GM15510 (cell line): ENCODE results near the gene SEC14L1.

Experiments used
- POLR2A ChIP-seq: IDR thresholded peaks from 3 replicates; pipeline ENCODE4 v1.6.1; 2011; ENCODE audit warnings: borderline replicate concordance; ENCODE audit not compliant: insufficient read length; ENCODE audit errors: extremely low read depth

The SEC14L1 gene

DNA sequence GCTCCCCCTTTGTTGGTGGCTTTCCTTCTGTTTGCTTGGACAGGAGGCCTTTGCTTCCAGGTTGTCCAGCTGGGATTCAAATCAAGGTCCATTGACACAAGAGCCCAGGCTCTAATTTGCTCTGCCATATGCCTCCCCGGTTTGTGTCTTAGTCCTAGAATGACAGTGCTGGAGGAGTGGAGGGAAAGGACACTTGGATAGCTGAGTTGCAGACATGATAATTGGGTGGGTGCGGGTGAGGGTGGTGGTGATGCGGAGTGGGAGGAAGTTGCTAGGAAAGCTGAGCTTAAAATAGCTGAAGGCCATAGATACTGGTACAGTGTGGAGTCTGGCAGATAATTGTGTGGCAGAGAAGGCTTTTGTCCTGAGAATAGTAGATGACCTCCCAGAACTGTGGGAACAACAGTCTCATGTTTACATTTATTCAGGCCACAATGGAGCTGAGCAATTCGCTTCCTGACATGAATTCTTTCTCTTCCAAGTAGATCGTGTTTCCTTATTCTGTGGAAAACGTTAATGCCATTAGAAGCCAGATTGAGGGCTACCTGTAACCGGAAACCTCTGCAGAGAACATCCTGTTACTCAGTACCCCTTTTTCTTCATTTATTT lies 23.8 kb downstream of the SEC14L1 start:
- no peak for TF ChIP-seq POLR2A

DNA sequence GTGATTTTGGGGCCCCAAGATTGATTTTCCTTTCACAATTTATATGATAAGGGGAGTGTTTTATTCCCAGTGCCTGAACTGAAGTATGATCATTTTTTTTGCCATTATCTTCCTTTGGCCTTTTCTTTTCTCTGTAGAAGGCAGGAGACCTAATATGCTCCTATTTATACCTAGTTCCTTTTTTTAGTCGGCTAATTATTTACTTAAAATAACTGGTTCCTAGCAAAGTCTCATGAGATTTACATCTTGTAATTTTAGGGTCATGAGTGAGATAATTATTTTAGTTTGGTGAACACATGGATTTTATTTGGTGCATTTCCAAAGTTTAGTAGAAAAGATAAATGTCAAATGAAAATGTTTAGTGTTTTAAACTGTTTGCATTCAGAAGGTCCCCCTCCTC lies 24.8 kb downstream of the SEC14L1 start:
- TF ChIP-seq POLR2A: no peak

DNA sequence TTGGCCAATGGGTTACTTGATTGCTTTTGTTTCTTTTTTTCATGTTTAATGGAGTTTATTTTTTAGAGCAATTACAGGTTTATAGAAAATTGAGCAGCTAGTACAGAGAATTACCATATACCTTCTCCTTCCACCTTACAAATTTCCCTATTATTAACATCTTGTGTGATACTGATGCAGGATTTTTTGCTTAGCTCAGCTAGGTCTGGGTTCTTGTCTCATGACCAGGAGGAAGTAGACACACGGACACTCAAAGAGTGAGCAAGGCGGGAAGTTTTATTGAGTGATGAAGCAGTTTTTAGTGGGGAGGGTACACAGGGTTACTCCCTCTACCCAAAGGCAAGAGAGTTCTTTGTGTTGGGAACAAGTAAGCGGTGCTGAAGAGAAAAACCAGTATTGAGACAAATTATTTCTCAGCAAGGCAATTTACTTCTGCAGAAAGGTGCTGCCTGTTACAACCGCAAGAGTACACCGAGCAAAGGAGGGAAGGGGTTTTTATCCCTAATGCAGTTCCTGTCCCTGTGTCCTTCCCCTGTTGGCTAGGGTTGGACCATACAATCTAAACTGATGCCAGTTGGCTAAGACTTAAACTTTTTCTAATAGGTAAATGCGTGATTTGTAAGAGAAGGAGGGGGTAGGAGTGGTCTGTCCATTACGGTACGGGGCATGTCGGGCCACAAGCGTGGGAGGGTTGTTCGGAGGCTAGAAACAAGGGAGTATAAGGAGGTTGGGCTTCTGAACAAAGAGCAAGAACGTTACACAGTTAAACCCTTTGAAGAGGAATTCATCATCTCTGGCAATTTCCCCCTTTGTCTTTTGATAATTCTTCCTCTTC lies 26.9 kb downstream of the SEC14L1 start:
- TF ChIP-seq POLR2A: no peak

DNA sequence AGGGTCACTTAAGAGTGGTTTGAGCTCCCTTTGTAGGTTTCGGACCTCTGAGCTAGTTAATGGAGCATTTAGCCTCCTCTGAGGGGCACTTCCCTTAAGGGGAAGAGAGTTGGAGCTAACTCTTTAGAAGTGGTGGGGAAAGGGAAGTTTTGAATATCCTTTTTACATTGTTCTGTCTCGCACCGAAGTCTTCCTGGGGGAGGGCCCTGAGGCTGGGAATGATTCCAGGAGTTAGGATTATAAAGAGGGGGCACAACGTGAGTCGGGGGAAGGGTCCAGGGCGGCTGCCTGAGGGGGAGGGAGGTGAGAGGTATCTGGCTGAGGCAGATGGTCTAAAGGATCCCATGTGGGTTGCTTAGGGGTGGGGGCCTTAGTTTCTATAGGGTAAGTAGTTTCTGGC lies 32.3 kb downstream of the SEC14L1 start:
- no peak for TF ChIP-seq POLR2A

DNA sequence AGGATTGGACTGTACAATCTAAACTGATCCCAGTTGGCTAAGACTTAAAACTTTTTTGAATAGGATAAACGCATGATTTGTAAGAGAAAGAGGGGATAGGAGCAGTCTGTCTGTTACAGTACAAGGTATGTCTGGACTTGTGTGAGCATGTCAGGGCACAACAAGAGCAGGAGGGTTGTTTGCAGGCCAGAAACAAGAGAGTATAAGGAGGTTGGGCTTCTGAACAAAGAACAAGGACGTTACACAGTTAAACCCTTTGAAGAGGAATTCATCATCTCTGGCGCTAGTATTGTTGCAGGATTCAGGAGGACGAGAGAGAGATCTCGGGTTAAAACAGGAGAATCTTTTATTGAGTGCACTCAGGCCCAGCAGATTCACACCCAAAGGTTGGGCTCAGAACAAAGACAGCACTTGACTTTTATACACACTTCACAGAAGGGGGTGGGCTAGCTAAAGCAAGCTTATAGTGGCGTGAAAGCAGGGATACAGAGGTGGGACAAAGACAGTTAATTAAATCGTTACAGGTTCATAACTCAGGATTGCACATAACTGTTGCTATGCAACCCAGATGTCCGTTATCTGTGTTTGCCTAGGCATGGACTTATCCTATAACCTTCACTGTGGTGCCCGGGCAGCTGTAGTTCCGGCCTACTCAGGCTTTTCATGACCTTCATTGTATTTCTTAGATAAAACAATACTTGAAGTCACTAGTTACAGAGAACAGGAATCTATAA lies 34.3 kb downstream of the SEC14L1 start:
- no peak for TF ChIP-seq POLR2A

DNA sequence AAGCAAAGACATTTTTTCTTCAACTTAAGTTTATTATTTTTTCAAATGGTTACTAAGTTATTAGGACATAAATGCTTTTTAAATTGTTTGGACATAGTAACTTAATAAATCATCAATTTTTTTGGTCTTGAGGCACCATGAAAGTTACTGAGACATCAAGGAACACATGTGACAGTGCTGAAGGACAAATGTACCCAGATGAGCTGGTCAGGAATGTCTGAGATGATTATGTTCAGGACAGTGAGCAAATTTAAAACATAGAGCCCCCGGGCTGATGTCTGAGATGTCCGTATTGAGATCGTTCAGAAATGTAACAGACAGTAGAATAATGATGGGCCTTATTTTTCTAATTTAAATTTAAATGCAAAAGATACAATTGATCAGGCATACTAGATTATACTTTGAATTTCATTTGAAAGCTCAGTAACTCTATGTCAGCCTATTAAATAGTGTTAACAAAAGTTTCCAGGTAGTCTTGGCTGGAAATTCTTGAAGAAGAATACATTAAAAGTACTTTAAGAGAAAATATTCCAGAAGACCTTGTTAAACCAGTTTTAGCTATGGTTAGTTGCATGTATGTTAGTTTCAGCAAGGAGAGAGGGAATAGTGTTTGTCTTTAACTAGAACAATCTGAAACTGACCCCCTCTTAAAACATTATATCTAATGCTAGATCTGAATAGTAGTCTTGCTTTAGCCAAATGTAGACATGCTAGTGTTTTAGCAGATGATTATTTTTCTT lies 36.4 kb downstream of the SEC14L1 start:
- no peak for TF ChIP-seq POLR2A

DNA sequence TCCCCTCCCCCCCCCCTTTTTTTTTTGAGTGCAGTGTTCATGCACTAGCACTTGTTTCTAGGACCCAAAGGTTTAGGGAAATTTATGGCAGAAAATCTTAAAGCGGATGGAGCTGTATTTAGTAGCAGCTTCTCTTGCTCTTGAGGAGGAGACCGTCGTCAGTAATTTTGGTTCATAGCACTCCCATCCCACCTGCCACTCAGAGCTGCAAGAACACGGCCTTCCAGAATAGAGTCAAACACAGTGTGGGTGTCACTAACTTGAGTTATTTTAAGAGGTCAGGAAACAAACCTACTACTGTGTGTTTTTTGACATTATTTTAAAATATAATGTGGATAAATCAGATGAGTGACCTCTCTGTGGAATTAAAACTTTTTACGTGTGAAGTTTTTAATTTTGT lies 37.3 kb downstream of the SEC14L1 start:
- TF ChIP-seq POLR2A: no peak

DNA sequence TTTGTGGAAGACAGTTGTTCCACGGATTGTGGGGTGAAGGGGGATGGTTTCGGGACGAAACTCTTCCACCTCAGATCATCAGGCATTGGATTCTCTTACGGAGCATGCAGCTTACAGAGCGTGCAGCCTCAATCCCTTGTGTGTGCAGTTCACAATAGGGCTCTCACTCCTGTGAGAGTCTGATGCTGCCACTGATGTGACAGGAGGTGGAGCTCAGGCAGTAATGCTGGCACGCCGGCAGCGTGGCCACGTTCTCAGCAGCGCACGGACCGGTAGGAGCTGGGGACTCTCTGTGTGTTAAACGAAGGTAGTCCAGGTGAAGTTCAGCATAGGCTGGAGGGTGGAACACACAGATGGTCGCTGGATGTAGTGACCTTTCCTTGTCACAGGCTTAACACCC lies 37.8 kb downstream of the SEC14L1 start:
- TF ChIP-seq POLR2A: no peak

DNA sequence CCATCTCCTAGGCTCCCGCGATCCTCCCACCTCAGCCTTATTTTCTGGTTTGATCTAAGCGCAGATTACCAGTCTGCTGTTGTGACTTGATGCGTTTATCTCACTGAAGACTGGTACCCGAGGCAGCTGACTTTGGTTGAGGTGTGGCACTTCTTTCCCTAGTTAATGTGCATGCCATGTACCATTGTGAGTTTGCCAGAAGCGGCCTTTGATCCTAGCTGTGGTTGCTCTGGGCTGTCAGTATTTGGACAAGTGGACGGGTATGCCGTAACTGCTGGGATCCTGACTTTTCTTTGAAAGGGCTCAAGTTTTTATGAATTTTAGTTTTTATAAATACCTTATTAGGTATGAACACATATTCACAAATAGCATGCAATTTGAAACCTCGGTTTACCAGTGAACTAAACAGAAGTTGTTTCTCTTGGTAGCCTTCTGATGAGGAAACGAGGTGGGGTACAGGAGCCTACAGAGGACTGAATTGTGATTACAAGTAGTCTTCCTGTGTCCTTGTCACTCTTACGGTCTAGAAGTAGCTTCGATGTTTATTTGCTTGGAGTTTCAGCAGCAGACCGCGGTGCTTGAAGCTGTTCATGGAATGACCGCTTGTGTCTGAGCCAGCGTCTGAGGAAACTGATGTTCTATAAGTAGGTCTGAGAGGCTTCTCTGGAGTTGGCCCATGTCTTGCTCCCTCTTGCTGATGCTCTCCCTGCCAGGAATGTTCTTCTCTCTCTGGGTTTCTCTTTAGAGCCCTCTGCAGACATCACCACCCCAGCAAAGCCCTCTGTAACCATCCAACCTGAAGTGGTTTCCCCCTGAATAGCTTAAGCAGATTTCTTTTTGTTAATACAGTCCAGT lies 40.0 kb downstream of the SEC14L1 start:
- no peak for TF ChIP-seq POLR2A

DNA sequence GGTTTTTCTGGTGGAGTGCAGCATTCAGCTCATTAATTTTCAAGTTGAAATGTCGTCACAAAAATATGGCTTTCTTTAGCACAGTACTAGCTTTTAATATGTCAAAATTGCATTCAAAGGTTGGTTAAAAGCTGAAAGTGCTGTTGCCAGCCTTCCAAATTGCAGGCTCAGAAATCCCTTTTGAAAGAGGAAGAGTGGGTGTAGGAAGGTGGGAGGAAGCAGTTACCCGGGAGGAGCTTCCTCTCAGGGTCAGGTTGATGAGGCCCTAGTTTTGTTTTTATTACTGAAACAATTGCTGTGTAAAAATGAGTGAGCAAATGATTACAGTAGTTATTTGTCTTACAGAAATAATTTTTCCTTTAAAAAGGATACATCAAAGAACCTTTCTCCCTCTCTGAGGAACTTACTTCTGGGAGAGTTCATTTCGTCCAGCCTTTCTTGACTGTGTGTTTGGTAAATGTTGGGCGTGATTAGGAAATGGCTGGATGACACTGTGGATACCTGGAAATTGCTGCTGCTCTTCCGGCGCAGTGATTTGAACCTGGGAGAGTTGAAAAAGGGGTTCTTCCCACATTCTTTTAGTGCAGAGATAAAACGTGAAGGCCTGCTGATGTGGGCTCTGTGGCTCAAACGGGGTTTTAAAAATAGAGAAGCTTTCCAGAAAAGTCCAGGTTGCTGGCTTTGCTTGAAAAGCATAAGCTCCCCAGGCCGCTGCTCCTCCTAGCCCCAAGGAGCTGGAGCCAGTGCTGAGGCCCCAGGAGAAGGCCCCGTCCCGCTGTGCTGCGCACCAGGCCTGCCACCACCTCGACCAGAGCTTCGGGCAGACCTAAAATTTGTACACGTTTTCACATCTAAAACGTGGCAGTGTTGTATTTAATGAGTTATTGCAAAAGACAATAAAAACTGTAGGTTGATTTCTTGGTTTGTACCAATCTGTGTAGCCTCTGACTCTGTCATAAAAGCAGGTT lies 41.7 kb downstream of the SEC14L1 start:
- TF ChIP-seq POLR2A: no peak

DNA sequence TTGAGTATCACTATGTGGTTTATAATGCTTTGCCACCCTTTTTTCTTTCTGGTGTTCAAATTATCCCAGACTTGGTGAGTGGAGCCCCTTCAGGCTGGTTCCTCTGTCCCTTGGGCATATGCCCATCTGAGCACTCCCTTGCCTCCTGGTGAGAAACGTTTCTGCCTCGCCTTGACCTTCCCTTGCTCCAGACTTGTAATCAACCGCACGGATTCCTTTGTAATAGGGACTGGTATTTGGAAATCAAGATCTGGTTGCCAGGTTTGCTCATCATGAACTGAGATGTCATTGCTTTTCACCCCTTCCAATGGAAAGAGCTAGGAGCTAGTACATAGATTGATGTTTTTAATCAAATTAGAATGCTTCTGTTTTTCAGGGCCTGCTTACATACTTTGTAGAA lies 43.7 kb downstream of the SEC14L1 start:
- TF ChIP-seq POLR2A: no peak

DNA sequence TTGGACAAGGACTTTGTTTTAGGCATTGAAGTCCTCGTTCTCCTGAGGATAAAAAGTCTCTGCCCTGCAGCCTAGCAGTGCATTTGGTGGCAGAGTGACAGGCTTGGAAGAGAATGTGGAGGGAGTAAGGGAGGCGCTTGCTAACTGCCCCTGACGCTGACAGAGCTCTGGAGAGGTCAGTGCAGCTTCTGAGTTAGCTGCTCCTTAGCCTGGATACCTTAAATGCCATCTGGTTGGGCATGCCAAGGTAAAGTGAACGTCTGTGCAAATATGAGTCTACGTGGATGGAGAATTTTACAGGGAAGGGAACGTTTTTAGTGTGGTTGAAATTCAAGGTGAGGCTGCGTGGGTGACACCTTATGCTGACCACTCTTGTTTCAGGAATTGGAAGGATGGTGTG lies 44.4 kb downstream of the SEC14L1 start:
- no peak for TF ChIP-seq POLR2A

DNA sequence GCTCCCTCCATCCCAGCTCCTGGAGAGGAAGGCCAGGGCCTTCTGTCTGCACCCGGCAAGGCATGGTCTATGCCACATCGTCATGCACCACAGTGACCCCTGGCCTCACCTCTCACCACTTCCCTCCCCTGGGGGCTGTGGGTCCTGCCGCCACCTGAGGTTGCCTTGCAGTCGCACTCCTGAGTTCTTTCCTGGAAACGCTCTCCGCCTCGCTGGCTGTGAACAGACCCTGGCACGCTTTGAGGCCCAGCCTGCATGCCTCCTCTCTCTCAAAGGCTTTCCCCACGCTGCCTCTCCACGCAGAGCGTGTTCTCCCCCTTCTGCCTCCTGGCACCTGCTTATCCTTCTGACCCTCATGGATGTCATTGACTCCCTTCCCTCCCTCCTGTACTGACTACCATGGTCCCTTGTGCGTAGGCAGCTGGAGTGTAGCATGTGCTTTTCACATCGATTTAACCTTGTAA lies 45.4 kb downstream of the SEC14L1 start:
- no peak for TF ChIP-seq POLR2A
